HG02840 (cell line): ENCODE data around the gene SPSB1.
"Not testable (repeated sequence)": the region's sequence is repeated elsewhere in the genome, so short reads cannot be mapped to it uniquely, and the experiment has no call there.

Experiments
- ATAC-seq: cut with Tn5 transposase; IDR thresholded peaks from one replicate; pipeline ENCODE4 v1.9.1; 2021; ENCODE audit warnings: mild to moderate bottlenecking, moderate library complexity, moderate number of reproducible peaks; ENCODE audit not compliant: unreplicated experiment, low FRiP score

The SPSB1 gene

DNA sequence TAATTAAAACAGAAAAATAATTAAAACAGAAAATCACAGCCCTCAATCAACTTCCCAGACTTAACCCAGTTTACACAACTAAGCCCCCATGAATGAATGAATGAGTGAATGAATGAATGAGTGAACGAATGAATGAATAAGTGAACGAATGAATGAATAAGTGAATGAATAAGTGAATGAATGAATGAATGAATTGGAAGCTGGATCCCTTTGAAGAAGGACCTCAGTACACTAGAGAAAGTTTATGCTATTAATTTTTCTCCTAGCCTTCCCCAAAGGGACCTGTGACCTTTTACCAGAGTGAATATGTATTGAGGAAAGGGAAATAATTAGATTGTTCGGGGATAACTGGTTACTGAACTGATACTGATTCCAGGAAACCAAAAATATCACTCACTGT is 5.6 kb downstream of the SPSB1 start:
- ATAC-seq: no peak

DNA sequence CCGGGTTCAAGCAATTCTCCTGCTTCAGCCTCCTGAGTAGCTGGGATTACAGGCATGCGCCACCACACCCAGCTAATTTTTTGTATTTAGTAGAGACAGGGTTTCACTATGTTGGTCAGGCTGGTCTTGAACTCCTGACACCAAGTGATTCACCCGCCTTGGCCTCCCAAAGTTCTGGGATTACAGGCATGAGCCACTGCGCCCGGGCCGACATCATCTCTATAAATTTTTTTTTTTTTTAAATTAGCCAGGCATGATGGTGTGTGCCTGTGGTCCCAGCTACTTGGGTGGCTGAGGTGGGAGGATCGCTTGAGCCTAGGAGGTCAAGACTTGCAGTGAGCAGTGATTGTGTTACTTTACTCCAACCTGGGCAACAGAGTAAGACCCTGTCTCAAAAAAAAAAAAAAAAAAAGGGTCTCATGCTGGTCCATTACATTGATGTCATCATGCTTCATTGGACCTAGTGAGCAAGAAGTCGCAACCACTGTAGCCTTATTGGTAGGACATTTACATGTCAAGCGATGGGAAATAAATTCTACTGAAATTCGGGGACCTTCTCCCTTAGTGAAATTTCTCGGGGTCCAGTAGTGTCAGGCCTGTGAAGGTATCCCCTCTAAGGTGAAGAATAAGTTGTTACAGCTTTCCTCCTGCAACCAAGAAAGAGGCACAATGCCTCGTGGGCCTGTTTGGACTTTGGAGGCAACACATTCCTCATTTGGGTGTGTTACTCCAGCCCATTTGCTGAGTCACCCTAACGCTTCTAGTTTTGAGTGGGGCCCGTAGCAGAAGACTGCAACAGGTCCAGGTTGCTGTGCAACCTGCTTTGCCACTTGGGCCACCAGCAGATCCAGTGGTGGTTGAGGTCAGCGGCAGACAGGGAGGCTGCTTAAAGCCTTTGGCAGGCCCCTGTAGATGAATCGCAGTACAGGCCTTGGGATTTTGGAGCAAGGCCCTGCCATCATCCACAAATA is 7.2 kb downstream of the SPSB1 start:
- not testable (repeated sequence) for ATAC-seq

DNA sequence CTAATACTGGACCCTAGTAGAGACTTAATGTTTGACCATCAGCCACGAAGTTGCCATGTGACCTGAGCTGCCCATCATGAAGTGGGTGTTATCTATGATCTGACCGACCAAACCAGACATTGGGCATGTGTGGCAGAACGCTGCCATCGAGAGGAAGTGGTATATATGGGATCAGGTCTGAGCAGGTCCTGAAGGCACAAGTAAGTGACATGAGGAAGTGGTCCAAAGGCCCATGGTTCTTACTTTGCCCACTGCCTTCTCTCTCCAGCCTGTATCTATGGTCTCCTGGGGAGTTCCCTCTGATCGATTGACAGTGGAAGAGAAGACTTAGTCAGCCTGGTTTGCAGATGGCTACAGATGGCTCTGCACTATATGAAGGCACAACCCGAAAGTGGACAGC is 7.9 kb downstream of the SPSB1 start:
- ATAC-seq: no peak

DNA sequence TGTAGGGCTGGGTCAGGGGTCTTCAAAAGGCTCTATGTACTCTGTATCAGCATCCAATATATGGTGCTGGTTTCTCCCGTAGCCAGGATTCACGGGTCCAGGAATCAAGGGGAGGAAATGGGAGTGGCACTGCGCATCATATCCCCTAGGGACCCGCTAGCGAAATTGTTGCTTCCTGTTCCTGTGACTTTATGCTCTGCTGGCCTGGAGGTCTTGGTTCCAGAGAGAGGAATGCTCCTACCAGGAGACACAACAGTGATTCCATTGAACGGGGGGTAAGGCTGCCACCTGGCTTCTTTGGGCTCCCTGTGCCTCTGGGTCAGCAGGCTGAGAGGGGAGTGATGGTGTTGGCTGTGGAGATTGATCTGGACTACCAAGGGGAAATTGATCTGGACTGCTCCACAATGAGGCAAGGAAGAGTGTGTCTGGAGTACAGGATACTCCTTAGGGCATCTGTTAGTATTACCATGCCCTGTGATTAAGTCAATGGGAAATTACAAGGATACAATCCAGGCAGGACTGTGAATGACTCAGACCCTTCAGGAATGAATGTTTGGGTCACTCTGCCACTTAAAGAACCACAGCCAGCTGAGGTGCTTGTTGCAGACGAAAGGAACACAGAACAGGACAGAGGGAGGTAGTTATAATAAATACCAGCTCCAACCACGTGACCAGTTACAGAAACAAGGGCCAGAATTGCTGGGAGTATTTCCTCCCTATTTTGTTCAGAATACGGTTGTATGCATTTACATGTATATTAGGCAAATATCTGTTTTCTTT is 10.2 kb downstream of the SPSB1 start:
- no peak for ATAC-seq

DNA sequence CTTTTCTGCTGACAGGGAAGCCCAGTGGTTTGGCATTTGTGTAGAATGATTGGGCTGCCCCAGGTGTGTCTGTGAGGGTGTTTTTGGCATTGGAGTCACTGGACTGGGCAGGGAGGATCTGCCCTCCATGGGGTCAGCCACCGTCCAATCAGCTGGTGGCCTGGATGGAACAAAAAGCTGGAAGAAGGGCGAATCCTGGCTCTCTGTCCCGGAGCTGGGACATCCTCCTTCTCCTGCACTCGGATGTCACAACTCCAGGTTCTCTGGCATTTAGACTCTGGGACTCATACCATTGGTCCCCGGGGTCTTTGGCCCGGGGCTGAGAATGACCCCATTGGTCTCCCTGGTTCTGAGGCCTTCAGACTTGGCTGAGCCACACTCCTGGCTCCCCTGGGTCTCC is 11.2 kb downstream of the SPSB1 start:
- no peak for ATAC-seq

DNA sequence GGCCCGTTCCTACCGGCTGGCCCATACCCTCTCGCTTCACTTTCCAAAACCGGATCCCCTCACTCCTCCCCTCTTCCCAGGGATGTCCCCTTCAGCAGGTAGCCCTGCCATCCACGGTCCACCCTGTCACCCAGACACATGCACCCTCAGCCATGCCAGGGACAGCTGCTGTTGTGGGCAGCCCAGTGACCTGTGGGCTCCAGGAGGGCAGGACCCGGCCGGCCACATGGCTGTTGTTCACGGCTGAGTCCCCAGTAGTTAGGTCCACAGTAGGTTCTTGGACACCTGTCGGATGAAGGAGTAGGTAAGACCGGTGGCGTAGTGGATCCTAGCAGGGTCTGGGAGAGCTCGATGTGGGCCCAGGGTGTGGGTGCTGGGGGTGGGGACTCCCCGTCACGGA is 12.5 kb downstream of the SPSB1 start:
- ATAC-seq: no peak

DNA sequence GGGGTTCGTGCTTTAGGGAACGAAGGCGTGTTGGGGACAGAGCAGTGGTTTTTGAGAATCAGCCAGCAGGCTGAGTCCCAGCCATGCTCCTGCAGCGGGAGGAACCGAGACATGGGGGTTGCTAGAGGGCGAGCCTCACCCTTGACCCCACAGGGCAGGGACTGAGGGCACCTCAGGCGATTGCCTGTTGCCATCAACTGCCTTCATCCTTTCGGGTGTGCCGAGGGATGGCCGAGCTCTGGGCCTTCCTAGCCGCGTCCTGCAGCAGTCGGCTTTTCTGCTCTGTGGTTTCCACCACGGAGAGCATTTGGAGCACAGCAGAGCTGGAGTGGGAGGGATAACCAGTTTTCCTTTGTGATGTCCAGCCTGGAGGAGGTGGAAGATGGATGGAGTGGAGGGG is 13.3 kb downstream of the SPSB1 start:
- ATAC-seq: no peak

DNA sequence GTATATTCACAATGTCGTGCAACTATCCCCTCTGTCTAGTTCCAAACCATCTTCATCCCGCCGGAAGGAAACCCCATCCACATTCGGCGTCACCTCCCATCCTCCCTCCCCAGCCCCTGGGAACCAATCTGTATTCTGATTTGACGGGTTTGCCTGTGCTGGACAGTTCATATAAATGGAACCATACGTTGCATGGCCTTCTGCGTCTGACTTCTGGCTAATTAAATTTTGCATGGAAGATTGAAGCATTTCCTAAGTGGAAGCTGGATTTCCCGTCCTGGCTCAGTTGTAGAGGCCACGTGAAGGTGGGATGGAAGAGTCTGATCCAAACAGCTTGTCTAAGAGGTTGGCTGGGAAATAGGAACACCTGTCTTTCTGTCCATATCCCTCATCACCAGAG is 14.6 kb downstream of the SPSB1 start:
- no peak for ATAC-seq

DNA sequence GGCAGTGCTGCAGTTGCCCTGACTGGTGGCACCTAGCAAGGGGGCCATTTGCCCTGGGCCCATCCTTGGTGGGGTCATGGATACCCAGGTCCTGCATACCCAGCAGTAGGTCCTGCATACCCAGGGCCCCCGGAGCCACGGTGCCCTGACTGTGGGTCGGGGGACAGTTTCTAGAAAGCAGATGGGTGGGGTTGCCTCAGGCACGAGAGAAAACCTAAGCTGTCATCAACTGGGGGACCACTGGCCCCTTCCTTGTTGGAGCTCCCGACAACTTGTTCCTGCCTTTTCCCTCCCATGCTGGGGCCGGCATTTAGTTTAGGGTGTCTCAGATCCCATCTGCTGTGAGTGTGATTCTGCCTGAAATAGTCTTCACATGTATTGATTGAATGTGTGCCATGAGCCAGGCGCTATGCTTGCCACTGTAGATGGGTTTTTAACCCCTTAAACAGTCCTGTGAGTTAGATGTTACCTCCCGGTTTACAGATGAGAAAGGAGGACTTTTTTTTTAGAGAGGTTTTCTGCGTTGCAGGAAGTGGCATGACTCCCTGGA is 15.6 kb downstream of the SPSB1 start:
- no peak for ATAC-seq

DNA sequence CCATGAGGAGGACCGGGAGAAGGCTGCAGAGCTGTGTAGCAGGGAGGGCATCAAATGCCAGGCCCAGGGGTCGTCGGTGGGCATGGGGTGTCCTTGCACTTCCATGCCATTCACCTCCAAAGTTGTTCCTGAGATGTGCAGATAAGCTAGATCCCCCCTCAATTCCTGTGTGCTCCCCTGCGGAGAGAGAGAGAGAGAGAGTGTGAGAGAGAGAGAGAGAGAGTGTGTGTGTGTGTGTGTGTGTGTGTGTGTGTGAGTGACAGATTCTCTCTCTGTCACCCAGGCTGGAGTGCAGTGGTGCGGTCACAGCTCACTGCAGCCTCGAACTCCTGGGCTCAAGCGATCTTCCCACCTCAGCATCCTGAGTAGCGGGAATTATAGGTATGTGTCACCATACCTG is 16.4 kb downstream of the SPSB1 start:
- ATAC-seq: no peak

DNA sequence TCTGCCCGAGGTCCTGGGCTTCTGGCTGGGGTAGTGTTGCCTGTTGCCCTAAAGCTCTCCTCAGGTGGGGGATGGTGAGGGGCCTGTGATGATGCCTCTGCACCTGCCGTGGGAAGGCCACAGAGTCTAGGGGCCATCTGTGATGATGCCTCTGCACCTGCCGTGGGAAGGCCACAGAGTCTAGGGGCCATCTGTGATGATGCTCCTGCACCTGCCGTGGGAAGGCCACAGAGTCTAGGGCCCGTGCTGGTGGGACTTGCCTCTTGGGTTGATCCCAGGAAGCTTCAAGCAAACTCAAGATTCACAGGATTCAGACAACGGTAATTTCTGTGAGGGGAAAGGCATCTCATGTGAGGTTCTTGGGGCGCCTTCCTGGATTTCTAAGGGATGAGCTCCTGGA is 17.3 kb downstream of the SPSB1 start:
- no peak for ATAC-seq

DNA sequence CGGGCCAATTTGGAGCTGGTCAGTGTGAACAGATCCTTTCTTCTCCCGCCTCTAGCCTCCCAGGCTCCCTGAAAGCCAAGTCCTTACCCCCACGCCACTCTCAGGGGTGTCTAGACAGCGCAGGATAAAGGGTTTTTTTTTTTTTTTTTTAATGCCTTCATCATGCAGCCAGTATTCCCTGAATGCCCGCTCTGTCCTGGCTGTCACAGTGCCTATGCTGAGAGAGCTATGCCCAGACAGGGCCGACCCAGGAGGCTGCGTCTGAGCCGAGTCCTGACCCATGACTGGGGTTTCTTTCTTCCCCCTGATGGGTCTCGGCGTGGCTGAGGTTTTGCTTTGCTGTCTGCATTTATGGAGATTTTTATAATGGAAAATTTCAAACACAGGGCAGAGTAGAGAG is 18.3 kb downstream of the SPSB1 start:
- ATAC-seq: no peak

DNA sequence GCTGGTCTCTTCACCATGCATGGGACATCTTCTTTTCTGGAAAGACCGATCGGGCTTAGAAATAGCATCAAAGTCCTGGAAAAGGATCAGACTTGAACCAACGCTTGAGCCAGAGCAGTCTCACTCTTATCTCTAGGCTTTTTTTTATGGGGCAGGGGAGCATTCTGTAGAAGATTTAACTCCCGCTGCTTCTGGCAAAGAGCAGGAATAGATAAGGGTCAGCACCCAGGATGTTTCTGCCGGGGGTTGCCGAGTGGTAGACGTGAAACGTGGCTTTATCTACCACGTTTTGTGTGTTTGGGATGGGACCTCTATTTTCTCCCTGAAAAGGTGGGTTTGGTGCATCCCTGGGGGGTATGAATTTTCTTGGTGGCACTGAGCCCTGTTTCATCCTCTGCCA is 18.8 kb downstream of the SPSB1 start:
- ATAC-seq: no peak

DNA sequence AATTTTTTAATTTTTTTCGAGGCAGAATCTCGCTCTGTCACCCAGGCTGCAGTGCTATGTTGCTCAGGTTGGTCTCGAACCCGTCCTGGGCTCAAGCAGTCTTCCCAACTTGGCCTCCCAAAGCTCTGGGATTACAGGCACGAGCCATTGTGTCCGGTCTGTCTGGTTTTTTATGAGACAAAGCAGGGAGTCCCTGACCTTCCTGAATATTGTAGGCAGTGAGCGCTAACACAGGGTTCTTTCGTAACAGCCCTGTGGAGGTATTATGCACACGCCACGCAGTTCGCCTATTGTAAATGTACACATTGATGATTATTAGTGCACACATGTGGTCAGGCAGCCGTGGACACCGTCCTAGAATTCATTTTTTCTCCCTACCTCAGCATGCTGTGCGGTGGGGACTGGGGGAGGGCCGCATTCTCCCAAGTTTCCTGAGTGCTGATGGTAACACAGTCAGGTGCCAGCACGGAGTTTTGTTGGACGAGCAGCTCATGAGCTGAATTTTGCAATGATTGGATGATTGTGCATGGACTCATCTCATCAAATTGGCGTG is 19.6 kb downstream of the SPSB1 start:
- no peak for ATAC-seq

DNA sequence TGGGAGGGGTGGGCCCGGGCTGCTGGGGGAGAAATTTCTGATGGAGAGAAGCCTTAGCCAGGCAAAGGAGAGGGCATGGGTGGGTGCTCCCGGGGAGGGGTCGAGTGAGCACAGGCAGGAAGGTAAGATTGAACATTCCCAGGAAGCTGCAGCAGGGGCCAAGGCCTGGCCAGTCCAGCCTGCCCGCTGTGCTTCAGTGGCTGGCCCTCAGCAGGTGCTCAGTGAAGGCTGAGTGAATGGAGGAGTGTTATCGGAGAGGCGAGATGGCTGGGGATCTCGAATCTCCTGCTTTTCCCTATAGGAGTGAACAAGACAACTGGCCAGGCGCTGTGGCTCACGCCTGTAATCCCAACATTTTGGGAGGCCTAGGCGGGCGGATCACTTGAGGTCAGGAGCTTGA is 20.9 kb downstream of the SPSB1 start:
- ATAC-seq: no peak

DNA sequence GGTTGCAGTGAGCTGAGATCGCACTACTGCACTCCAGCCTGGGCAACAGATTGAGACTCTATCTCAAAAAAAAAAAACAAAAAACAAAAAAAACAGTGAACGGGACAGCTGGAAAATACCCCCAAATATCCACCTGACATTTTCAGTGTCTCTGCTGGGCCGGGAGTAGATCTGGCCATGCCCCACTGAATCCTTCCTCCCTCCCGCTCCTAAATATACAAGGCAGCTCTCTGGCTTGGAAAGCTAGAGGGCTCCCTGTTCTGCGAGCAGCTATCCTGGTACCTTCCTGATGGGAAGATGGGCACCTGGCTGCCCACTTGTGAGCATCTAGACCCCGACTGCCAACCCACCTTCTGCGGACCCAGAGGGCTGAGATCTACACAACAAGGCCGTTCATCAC is 21.4 kb downstream of the SPSB1 start:
- no peak for ATAC-seq

DNA sequence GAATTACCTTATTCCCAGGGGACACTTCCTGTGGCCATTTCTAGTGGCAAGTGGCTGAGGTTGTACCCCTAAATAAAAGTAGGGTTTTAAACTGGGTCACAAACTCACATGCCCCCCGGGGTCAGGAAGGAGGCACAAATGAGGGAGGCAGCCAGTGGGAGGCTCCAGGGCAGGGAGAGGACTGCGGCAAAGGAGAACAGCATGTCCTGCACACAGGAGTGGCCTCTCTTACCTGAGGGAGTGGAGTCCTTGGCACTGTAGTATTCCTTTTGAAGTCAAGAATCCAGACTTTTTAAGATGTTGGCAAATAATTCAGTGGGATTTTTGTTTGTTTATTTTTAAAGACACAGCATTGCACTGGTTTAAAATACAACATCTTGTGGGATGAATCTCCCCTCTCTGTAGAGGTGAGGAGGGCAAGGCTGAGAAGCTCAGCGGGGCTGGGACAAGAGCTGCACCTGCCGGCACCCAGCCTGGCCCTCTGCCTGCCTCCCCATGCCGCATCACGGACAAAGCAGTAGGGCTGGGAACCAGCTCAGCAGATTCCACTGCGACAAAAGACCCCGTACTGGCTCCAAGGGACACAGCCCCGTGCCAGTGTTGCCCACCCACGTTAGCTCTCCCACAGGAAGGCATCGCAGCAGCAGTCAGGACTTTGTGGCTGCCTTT is 22.2 kb downstream of the SPSB1 start:
- ATAC-seq: no peak

DNA sequence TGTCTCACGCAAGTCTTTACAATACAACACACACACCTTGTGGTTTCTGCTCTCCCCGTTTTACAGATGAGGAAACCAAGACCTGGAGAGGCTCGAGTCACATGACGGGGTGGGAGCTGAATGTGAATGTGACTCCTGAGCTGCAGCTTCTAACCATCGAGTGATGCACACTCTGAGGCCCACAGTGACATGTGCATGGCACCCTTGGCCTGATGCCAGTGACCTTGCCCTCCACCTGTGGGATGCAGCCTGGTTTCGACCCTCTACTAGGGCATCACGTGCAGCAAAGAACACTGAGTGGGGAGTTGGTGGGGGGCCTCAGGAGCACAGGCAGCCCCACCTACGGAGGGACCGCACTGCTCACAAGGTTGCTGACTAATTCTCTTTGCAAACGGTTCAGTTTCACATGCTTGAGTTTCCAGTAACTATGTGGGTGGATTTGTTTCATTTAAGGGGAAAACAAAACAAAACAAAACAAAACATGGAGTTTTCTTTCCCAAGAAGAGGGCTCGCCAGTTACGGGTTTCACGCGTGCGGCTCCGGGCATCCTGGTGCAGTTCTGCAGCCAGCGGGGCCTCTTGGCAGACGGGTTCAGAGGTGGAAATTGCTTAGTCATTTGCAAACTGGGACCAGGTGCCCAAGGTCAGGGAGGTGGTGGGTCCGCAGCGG is 22.9 kb downstream of the SPSB1 start:
- no peak for ATAC-seq

DNA sequence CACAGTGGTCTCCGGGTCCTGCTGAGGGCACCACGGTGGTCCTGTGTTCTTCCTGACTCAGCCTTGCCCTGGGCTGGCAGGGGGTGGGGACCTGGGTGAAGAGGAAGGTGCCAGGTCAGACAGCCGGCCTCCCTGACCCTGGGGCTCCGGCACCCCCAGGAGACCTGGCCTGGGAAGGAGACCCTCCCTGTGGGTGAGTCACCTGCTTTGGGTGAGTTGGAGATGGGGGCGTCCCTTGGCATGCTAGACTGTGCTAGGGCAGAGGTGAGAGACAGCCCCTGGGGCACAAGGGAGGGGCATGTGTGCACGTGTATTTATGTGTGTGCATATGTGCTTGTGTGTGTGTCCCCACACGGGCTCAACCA is 23.4 kb downstream of the SPSB1 start:
- no peak for ATAC-seq

DNA sequence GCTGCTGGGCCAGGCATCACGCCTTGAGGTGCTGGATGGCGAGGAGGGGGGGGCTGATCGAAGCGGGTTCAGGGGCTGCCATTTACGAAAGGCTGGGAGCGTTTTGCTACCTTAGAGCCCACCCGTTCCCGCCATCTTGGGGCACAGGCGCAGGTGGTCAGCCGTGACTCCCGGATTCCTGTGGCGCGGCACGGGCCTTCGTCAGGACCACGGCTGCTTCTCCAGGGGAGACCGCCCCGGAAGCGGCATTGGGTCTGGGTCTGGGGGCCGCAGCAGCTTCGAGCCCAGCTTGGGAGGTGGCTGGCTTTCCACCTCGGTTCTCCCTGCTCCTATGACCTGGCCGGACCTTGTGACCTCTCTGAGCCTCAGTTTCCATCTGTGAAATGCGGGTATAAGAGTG is 23.8 kb downstream of the SPSB1 start:
- ATAC-seq: no peak
